RWPE2 (cell line): ENCODE results near the gene ANTXR1.

Experiments
- ATAC-seq: fragments of 200-7000 bp; cut with Tn5 transposase; 3 replicates; pipeline ENCODE4 v1.9.1; 2021; ENCODE audit warnings: low read depth
- DNase-seq: peaks from one replicate; pipeline ENCODE4 v3.0.0-alpha.2; 2020; ENCODE audit warnings: low spot score
- H3K27ac ChIP-seq: fragments of 450-650 bp; 2 replicates; pipeline ENCODE4 v1.5.1; 2017; ENCODE audit warnings: mild to moderate bottlenecking; ENCODE audit not compliant: poor library complexity, severe bottlenecking
- H3K27me3 ChIP-seq: fragments of 250-450 bp; sonication (Bioruptor Pico); 2 replicates; pipeline ENCODE4 v1.5.1; 2021; ENCODE audit warnings: mild to moderate bottlenecking, moderate library complexity; ENCODE audit not compliant: insufficient read depth, poor library complexity, severe bottlenecking
- H3K36me3 ChIP-seq: fragments of 250-450 bp; sonication (Bioruptor Pico); 2 replicates; pipeline ENCODE4 v1.5.1; 2020; ENCODE audit warnings: low read depth, mild to moderate bottlenecking, moderate library complexity
- H3K4me1 ChIP-seq: fragments of 250-450 bp; sonication (Bioruptor Pico); 2 replicates; pipeline ENCODE4 v1.5.1; 2021; ENCODE audit warnings: mild to moderate bottlenecking, moderate library complexity; ENCODE audit not compliant: insufficient read depth, poor library complexity, severe bottlenecking
- H3K4me3 ChIP-seq: fragments of 250-450 bp; sonication (Bioruptor Pico); 2 replicates; pipeline ENCODE4 v1.5.1; 2021; ENCODE audit warnings: mild to moderate bottlenecking, moderate library complexity; ENCODE audit not compliant: severe bottlenecking
- H3K9me3 ChIP-seq: fragments of 250-450 bp; sonication (Bioruptor Pico); 2 replicates; pipeline ENCODE4 v1.5.1; 2021; ENCODE audit warnings: mild to moderate bottlenecking, moderate library complexity; ENCODE audit not compliant: severe bottlenecking
- CTCF ChIP-seq: fragments of 450-650 bp; IDR thresholded peaks from one replicate; pipeline ENCODE4 v1.5.1; 2017; ENCODE audit warnings: mild to moderate bottlenecking, moderate library complexity; ENCODE audit not compliant: poor library complexity, severe bottlenecking

ANTXR1 gene

GRCh38 chr2:69111076-69111475, 98.1 kb downstream of the ANTXR1 start:
- no peak for ATAC-seq
- Histone ChIP-seq H3K9me3 (no peaks in the 10 kb centered on the region), H3K27me3 (no peaks in the 10 kb centered on the region), H3K36me3 (peaks cover 13% of the 10 kb centered on the region), H3K27ac (no peak overlapping the region), H3K4me1 (no peaks in the 10 kb centered on the region), H3K4me3 (no peak overlapping the region)
- DNase-seq, result no peak
- no peak for TF ChIP-seq CTCF

- DNase-seq (no peak), ATAC-seq (no peak)
- TF ChIP-seq CTCF, result no peak
- no peaks in the 10 kb centered on the region for H3K9me3 ChIP-seq
- no peak overlapping the region for H3K27ac ChIP-seq
- H3K4me1 ChIP-seq, result no peaks in the 10 kb centered on the region
- H3K36me3 ChIP-seq, result peaks cover 13% of the 10 kb centered on the region
- no peak overlapping the region for H3K4me3 ChIP-seq
- no peaks in the 10 kb centered on the region for H3K27me3 ChIP-seq
Measured at GRCh38 chr2:69113627-69114026, 100.6 kb downstream of the ANTXR1 start.

GRCh38 chr2:69114534-69114933, 101.6 kb downstream of the ANTXR1 start:
- no peak for TF ChIP-seq CTCF
- Histone ChIP-seq H3K36me3 (peaks cover 5% of the 10 kb centered on the region), H3K4me3 (no peak overlapping the region), H3K9me3 (no peaks in the 10 kb centered on the region), H3K4me1 (no peaks in the 10 kb centered on the region), H3K27me3 (no peaks in the 10 kb centered on the region), H3K27ac (no peak overlapping the region)
- ATAC-seq (no peak), DNase-seq (no peak)

DNA sequence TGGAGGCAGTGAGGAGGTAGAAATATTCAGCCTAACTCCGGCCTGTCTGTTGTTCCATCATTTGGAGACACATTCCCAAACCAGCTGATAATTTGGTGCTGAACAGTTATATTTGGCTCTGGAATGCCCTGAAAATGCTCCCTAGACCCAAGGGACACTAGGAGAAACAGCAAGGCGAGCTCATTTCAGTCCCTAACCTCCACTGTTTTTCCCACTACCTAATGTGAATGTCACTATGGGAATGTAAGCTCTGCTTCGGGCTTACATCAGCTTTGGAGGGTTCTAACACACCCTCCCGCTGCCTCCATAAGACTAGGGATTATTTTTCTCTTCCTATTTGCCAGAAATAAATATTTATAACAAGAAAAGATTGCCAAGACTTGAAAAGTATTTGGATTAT, 103.5 kb downstream of the ANTXR1 start:
- DNase-seq (no peak), ATAC-seq (no peak)
- H3K27ac ChIP-seq, result no peak overlapping the region
- H3K4me1 ChIP-seq, result peaks cover 4% of the 10 kb centered on the region
- H3K9me3 ChIP-seq, result no peaks in the 10 kb centered on the region
- no peak for TF ChIP-seq CTCF
- no peaks in the 10 kb centered on the region for H3K36me3 ChIP-seq
- H3K4me3 ChIP-seq, result no peak overlapping the region
- no peaks in the 10 kb centered on the region for H3K27me3 ChIP-seq

DNA sequence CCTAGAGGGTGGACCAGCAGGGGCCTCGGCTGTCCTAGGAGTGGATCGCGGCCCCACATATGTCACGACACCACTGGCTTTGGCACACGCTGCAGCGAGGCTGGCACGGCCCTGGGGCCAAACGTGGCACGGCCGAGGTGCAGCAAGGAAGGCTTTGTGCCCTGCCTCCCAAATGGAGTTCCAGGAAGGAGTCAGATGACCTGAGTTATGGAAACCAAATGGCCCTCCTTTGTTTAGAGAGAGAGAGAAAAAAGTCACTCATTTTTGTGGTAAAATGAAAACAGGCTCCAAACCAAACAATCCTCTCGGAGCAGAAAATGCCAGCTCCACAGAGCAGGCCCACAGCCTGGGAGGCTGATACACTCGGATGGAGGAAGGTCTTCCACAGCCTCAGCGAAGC, 105.6 kb downstream of the ANTXR1 start:
- H3K27me3 ChIP-seq, result no peaks in the 10 kb centered on the region
- H3K36me3 ChIP-seq, result no peaks in the 10 kb centered on the region
- peaks cover 16% of the 10 kb centered on the region for H3K4me1 ChIP-seq
- ATAC-seq (no peak), DNase-seq (no peak)
- H3K27ac ChIP-seq, result no peak overlapping the region
- H3K4me3 ChIP-seq, result no peak overlapping the region
- no peaks in the 10 kb centered on the region for H3K9me3 ChIP-seq
- no peak for TF ChIP-seq CTCF
